ENCODE data around the gene TBC1D7. TPM values are rescaled to one million over a fixed set of nuclear protein-coding genes. Genes with fewer than 3 reads are reported as not detected.

The TBC1D7 gene
- total and polyA plus RNA-seq, 10 of the 15 experiments (the other 5 are each of a cell fraction or from before 2014, with no cell fraction given): 20.1 to 65.9 (median 31.3) TPM

DNA sequence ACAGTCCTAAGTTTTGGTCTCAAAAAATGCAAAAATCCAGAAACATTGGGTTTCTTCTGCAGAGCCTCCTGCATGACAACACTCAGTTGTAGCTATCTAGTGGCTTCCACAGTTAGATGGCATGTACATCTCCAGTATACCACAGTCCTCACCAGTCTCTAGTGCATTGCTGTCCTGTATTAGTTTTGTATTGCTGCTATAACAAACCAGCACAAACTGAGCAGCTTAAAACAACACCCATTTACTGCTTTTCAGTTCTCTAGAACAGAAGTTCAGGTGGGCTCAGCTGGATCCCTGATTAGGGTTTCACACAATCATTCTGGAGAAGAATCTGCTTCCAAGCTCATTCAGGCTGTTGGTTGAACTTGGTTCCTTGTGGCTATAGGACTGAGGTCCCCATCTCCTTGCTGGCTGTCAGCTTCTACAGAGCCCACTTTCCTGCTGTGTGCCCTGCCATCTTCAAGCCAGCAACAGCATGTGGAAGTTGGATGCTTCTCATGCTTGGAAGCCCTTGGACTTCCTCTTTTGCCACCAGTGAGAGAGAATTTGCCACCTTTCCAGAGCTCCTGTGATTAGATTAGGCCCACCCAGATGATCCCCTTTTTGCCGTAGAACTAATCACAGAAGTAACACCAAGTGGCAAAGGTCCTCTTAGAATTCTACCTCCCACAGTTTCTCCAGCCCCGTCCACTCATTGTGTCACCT, 48.9 kb upstream of the TBC1D7 start:
- intact Hi-C loops (cut with micrococcal nuclease; ENCODE audit: unreplicated experiment) (loop anchor here (5.0 kb wide), 1 partner anchor 95 kb away; no protein-coding TSS in a partner anchor), in situ Hi-C loops (cut with MboI) (no loop called here)
- 0 out of 4 replicates have a peak, but pooled peaks of 1 of the 2 experiments have one; percentile 9 for TF ChIP-seq ETV6 (conservative IDR thresholded peaks at IDR 0.05 in 1 of 2, IDR thresholded peaks at IDR 0.05 in 1 of 2; ENCODE audit: borderline replicate concordance in 1 of 2, low read depth in 1 of 2)
- TF ChIP-seq NR2C2 (IDR thresholded peaks at IDR 0.05; ENCODE audit: borderline replicate concordance, control insufficient read depth, insufficient read length, low read depth): no peak
- TF ChIP-seq, protein P1, sequence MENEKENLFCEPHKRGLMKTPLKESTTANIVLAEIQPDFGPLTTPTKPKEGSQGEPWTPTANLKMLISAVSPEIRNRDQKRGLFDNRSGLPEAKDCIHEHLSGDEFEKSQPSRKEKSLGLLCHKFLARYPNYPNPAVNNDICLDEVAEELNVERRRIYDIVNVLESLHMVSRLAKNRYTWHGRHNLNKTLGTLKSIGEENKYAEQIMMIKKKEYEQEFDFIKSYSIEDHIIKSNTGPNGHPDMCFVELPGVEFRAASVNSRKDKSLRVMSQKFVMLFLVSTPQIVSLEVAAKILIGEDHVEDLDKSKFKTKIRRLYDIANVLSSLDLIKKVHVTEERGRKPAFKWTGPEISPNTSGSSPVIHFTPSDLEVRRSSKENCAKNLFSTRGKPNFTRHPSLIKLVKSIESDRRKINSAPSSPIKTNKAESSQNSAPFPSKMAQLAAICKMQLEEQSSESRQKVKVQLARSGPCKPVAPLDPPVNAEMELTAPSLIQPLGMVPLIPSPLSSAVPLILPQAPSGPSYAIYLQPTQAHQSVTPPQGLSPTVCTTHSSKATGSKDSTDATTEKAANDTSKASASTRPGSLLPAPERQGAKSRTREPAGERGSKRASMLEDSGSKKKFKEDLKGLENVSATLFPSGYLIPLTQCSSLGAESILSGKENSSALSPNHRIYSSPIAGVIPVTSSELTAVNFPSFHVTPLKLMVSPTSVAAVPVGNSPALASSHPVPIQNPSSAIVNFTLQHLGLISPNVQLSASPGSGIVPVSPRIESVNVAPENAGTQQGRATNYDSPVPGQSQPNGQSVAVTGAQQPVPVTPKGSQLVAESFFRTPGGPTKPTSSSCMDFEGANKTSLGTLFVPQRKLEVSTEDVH (IDR thresholded peaks at IDR 0.05; ENCODE audit: low read depth, partially characterized antibody): no peak
- TF ChIP-seq HSF1 (IDR thresholded peaks at IDR 0.05; ENCODE audit: low read depth, low read length): no peak
- TF ChIP-seq ZNF687 (IDR thresholded peaks at IDR 0.05): peak; percentile 43; the same call in 1 of the 2 replicates
- TF ChIP-seq NFYB (IDR thresholded peaks at IDR 0.05; ENCODE audit: insufficient read depth, low read depth, low read length): no peak
- peak; percentile 25; the same call in 1 of the 2 replicates for TF ChIP-seq HDGF (IDR thresholded peaks at IDR 0.05)
- no peak for TF ChIP-seq SMAD1 (IDR thresholded peaks at IDR 0.05; ENCODE audit: low read depth, partially characterized antibody)
- peak; percentile 82 for TF ChIP-seq SPI1 (IDR thresholded peaks at IDR 0.05; ENCODE audit: borderline replicate concordance, insufficient read depth, low read depth, low read length)
- TF ChIP-seq CEBPB (IDR thresholded peaks at IDR 0.05; ENCODE audit: borderline replicate concordance in 1 of 2, low read depth in 2 of 2, low read length in 2 of 2): no peak
- no peak for TF ChIP-seq ESRRA (IDR thresholded peaks at IDR 0.05; ENCODE audit: low read length)
- ChIA-PET POLR2A (interaction anchor here (1.0 to 5.6 kb wide), 4 partner anchors 18 to 107 kb away, joined by 3 to 55 read pairs (median 4); no protein-coding TSS in a partner anchor), SMC1A (ENCODE audit: uncharacterized antibody, unreplicated experiment) (interaction anchor here (1.2 to 13.1 kb wide), 8 partner anchors 15 to 107 kb away, joined by 3 to 241 read pairs (median 8); no protein-coding TSS in a partner anchor), RAD21 (ENCODE audit: unreplicated experiment) (interaction anchor here (0.8 to 5.0 kb wide), 8 partner anchors 9 to 198 kb away, joined by 3 to 65 read pairs (median 4); partner anchors contain the start of gene SIRT5), CTCF (interaction anchor here (0.8 to 6.2 kb wide), 8 partner anchors 19 to 198 kb away, joined by 3 to 68 read pairs (median 14); partner anchors contain the start of gene SIRT5)
- H3K4me1 ChIP-seq (ENCODE audit: control insufficient read depth, insufficient read depth, low read length): peaks cover 79% of the 10 kb centered on the region
- no peak overlapping the region for H3K4me3 ChIP-seq
- DNase-seq (ENCODE audit: low read depth, low spot score) (no peak), FAIRE-seq (no peak), ATAC-seq (no peak)
- H3K27me3 ChIP-seq (replicated peaks in 1 of 2; ENCODE audit: control insufficient read depth in 2 of 2, insufficient read depth in 2 of 2, low read length in 1 of 2): no peaks in the 10 kb centered on the region
- peaks cover 5% of the 10 kb centered on the region; the same call in 2 of the 3 replicates for H3K9me3 ChIP-seq (replicated peaks; ENCODE audit: control insufficient read depth, insufficient read depth, low read length)
- H3K79me2 ChIP-seq (ENCODE audit: control insufficient read depth, insufficient read depth, low read length): peaks cover 24% of the 10 kb centered on the region
- H3K36me3 ChIP-seq (ENCODE audit: control insufficient read depth in 2 of 2, insufficient read depth in 2 of 2, low read length in 1 of 2): peaks cover 3 to 10% of the 10 kb centered on the region in 2 experiments; a peak in 2 of 4 replicates
- no TSS peak for BruUV-seq (replicated peaks)
- H2AFZ ChIP-seq (ENCODE audit: control insufficient read depth, low read depth, low read length): no peak overlapping the region
- WGBS (ENCODE audit: insufficient coverage, insufficient replicate concordance, low lambda C conversion rate, missing lambda C conversion rate): 63% methylated on average over 2 of the region's 2 CpGs
- no peak overlapping the region for H3K9ac ChIP-seq (ENCODE audit: control insufficient read depth, insufficient read depth, low read length)
- H3K27ac ChIP-seq (ENCODE audit: control insufficient read depth, insufficient read depth): peak overlapping the region; percentile 98
- H3K4me2 ChIP-seq (ENCODE audit: control insufficient read depth, insufficient read depth): no peak overlapping the region
- H4K20me1 ChIP-seq (ENCODE audit: control insufficient read depth, insufficient read depth): no peaks in the 10 kb centered on the region

All from GM12878 (cell line).